GM12878 (cell line): ENCODE data around the gene ARHGEF17. TPM values are rescaled to one million over a fixed set of nuclear protein-coding genes. Genes with fewer than 3 reads are reported as not detected.

Experiments
- ATAC-seq: fragments of 200-7000 bp; cut with Tn5 transposase; 3 replicates; pipeline ENCODE4 v1.9.1; 2020; ENCODE audit warnings: mild to moderate bottlenecking, moderate library complexity
- BruUV-seq: library from RNA; stranded (reverse); fragments of 400-500 nt; replicated peaks from 2 replicates; lab custom pipeline; 2021; lab: Mats Ljungman, UMichigan
- CTCF ChIA-PET: fragments of 300-600 bp; sonication (Branson Sonifier 250); formaldehyde crosslinking; extraction: SDS; loops from one replicate; lab custom pipeline; 2021; ENCODE audit warnings: inconsistent platforms; lab: Yijun Ruan, JAX
- POLR2A ChIA-PET: fragments of 350-600 bp; formaldehyde crosslinking; extraction: SDS; loops from one replicate; lab custom pipeline; 2021; ENCODE audit warnings: inconsistent platforms; lab: Charles Lee
- RAD21 ChIA-PET: fragments of 300-600 bp; sonication (Branson Sonifier 250); formaldehyde crosslinking; loops from one replicate; lab custom pipeline; 2023; ENCODE audit warnings: antibody characterized with exemption; ENCODE audit not compliant: unreplicated experiment; lab: Charles Lee
- SMC1A ChIA-PET: fragments of 300-600 bp; sonication (Branson Sonifier 250); formaldehyde crosslinking; loops from one replicate; lab custom pipeline; 2023; ENCODE audit not compliant: unreplicated experiment, uncharacterized antibody; lab: Charles Lee
- DNase-seq: peaks from one replicate; pipeline ENCODE4 v3.0.0-alpha.2; 2011; ENCODE audit warnings: low read depth, low spot score
- FAIRE-seq: peaks from 3 replicates; lab custom pipeline; 2011; peaks lifted over from hg19 to GRCh38; lab: Jason Lieb, UNC
- H2AFZ ChIP-seq: 2 replicates; pipeline ENCODE4 v1.6.0; 2011; ENCODE audit warnings: low read depth, low read length, control low read depth; ENCODE audit not compliant: control insufficient read depth
- H3K27ac ChIP-seq: 2 replicates; pipeline ENCODE4 v1.5.1; 2011; ENCODE audit warnings: control low read depth; ENCODE audit not compliant: control insufficient read depth, insufficient read depth
- H3K27me3 ChIP-seq, 2 experiments: replicated peaks in 1 of 2; 2 replicates each; pipeline versions ENCODE4 v1.6.0 to v1.6.1; 2011; ENCODE audit warnings: low read length in 1 of 2; ENCODE audit not compliant: control insufficient read depth in 2 of 2, insufficient read depth in 2 of 2
- H3K36me3 ChIP-seq, 2 experiments: 2 replicates each; pipeline ENCODE4 v1.5.1; 2011; ENCODE audit warnings: low read length in 1 of 2; ENCODE audit not compliant: control insufficient read depth in 2 of 2, insufficient read depth in 2 of 2
- H3K4me1 ChIP-seq: 2 replicates; pipeline ENCODE4 v1.6.1; 2011; ENCODE audit warnings: mild to moderate bottlenecking, low read length, moderate library complexity, mixed read lengths; ENCODE audit not compliant: control insufficient read depth, insufficient read depth
- H3K4me2 ChIP-seq: 2 replicates; pipeline ENCODE4 v1.6.0; 2011; ENCODE audit warnings: control low read depth; ENCODE audit not compliant: control insufficient read depth, insufficient read depth
- H3K4me3 ChIP-seq: fragments of 200-600 bp; sonication (generic); 2 replicates; pipeline ENCODE4 v1.5.1; 2016
- H3K79me2 ChIP-seq: 2 replicates; pipeline ENCODE4 v1.6.0; 2011; ENCODE audit warnings: low read length; ENCODE audit not compliant: control insufficient read depth, insufficient read depth
- H3K9ac ChIP-seq: 2 replicates; pipeline ENCODE4 v1.8.0; 2011; ENCODE audit warnings: low read length, control low read depth, mixed read lengths; ENCODE audit not compliant: control insufficient read depth, insufficient read depth
- H3K9me3 ChIP-seq: replicated peaks from 3 replicates; pipeline ENCODE4 v1.5.1; 2011; ENCODE audit warnings: mild to moderate bottlenecking, low read length; ENCODE audit not compliant: control insufficient read depth, insufficient read depth
- H4K20me1 ChIP-seq: 2 replicates; pipeline ENCODE4 v1.6.0; 2011; ENCODE audit not compliant: control insufficient read depth, insufficient read depth
- NR2C1 ChIP-seq: fragments of 450-650 bp; IDR thresholded peaks from 2 replicates; pipeline ENCODE4 v1.6.1; 2017; ENCODE audit warnings: antibody characterized with exemption, mild to moderate bottlenecking, moderate library complexity
- NR2F1 ChIP-seq: fragments of 450-650 bp; conservative IDR thresholded peaks from 2 replicates; pipeline ENCODE4 v1.6.1; 2017; ENCODE audit warnings: mild to moderate bottlenecking
- POLR2A ChIP-seq: IDR thresholded peaks from 2 replicates; pipeline ENCODE4 v1.6.1; 2011; ENCODE audit warnings: low read depth, mild to moderate bottlenecking, low read length
- WGBS: methylation state at CpG from one replicate; pipeline ENCODE4 v1.1.6; 2016; ENCODE audit warnings: low lambda C conversion rate; ENCODE audit not compliant: insufficient replicate concordance, insufficient coverage; ENCODE audit errors: missing lambda C conversion rate; 5-methylcytosine and 5-hydroxymethylcytosine counted together
- in situ Hi-C: fragments of 300-500 bp; cut with MboI; formaldehyde crosslinking; loops from 9 replicates; pipeline ENCODE4 v1.14.3; 2018; ENCODE audit warnings: mixed read lengths
- intact Hi-C: fragments of 100-400 bp; cut with micrococcal nuclease; formaldehyde crosslinking; loops from one replicate; pipeline ENCODE4 v1.14.2; 2022; ENCODE audit not compliant: unreplicated experiment
- polyA plus RNA-seq, 11 experiments: library from polyadenylated mRNA; depleted of rRNA in 4 of 11; unstranded in 6 of 11; stranded (reverse) in 5 of 11; fragments of >200 nt; fragmentation: Nextera tagmentation in 4 of 11; fragmentation: Illumina TruSeq in 1 of 11; extraction: Ambion mirVana in 4 of 11; extraction: Trizol in 1 of 11; gene quantifications; 1 replicate in 1 of 11; 2 replicates in 10 of 11; pipeline versions ENCODE4 v1.2.1 to v1.2.3, GENCODE V29; 2011 to 2016; ENCODE audit warnings: inconsistent platforms in 2 of 11, missing spikeins in 2 of 11, low read depth in 1 of 11
- total RNA-seq, 4 experiments: library from RNA; depleted of rRNA in 3 of 4; stranded (reverse); fragments of >200 nt in 3 of 4; fragmentation: Illumina TruSeq in 1 of 4; extraction: Trizol in 1 of 4; gene quantifications; 2 replicates each; pipeline versions ENCODE4 v1.2.1 to v1.2.3, GENCODE V29; 2013 to 2021
- TF ChIP-seq, protein P1 (sequence below): IDR thresholded peaks from 2 replicates; pipeline ENCODE4 v1.6.1; 2012; ENCODE audit warnings: mild to moderate bottlenecking, low read depth, low read length

Gene ARHGEF17
- total and polyA plus RNA-seq, 10 of the 15 experiments (the other 5 are each of a cell fraction or from before 2014, with no cell fraction given): 0.15 to 11.0 (median 1.7) TPM

DNA sequence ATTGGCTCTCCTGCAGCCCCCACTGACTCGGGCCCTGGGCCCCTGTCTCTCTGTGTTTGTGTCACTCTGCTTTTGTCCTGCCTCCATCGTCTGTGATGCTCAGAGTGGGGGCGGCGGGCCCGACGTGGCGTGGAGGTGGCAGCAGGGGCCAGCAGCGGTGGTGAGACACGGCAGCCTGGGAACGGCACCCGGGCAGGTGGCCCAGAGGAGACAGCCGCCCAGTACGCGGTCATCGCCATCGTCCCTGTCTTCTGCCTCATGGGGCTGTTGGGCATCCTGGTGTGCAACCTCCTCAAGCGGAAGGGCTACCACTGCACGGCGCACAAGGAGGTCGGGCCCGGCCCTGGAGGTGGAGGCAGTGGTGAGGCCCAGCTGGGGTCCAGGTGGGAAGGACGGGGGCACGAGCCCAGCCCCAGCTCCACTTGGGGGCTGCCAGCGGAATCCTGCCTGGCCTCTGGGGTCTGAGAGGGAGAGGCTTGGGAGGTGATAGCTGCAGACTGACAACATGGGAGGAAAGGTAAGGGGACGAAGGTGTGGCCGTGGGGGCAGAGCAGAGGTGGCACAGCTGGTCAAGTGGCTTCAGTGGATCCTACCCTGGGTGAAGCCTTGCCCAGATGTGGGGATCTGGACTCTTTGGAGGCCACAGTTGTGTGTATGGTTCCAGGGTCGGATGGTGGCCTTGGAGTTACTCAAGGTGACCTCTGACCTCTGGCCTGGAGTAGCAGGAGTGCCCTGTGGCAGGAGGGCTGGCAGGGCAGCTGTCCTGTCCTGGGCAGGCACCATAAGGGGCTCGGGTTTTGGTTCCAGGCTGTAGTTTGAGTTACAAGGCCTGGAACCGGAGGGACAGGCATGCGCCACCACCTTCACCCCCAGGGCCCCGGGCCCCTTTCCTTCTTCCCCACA, 84.3 kb downstream of the ARHGEF17 start:
- peaks cover 16% of the 10 kb centered on the region for H3K4me1 ChIP-seq

More for the DNA sequence above, 84.3 kb downstream of the ARHGEF17 start:
- no peak overlapping the region for H3K27ac ChIP-seq
- intact Hi-C loops: loop anchor here (1.0 to 2.0 kb wide), 2 partner anchors 16 to 41 kb away; partner anchors contain the start of gene RELT
- H3K9ac ChIP-seq: no peak overlapping the region
- DNase-seq (no peak), ATAC-seq (no peak), FAIRE-seq (no peak)
- no TSS peak for BruUV-seq
- POLR2A ChIA-PET: interaction anchor here (0.9 kb wide), 1 partner anchor 18 kb away, joined by 3 read pairs; no protein-coding TSS in a partner anchor
- H3K4me3 ChIP-seq: no peak overlapping the region
- H3K9me3 ChIP-seq: no peaks in the 10 kb centered on the region
- peaks cover 23 to 75% of the 10 kb centered on the region in 2 experiments for H3K36me3 ChIP-seq
- CTCF ChIA-PET: interaction anchor here (0.6 to 25.6 kb wide), 16 partner anchors 8 to 721 kb away, joined by 3 to 400 read pairs (median 6); no protein-coding TSS in a partner anchor
- peaks cover 34% of the 10 kb centered on the region for H3K79me2 ChIP-seq
- H4K20me1 ChIP-seq: no peaks in the 10 kb centered on the region
- 82% methylated on average over 25 of the region's 31 CpGs for WGBS
- H3K27me3 ChIP-seq: no peaks in the 10 kb centered on the region
- TF ChIP-seq NR2F1 (peak; percentile 66), NR2C1 (peak; percentile 34; the same call in 1 of the 2 replicates), POLR2A (peak; percentile 55; the same call in 1 of the 2 replicates)
- TF ChIP-seq, protein P1, sequence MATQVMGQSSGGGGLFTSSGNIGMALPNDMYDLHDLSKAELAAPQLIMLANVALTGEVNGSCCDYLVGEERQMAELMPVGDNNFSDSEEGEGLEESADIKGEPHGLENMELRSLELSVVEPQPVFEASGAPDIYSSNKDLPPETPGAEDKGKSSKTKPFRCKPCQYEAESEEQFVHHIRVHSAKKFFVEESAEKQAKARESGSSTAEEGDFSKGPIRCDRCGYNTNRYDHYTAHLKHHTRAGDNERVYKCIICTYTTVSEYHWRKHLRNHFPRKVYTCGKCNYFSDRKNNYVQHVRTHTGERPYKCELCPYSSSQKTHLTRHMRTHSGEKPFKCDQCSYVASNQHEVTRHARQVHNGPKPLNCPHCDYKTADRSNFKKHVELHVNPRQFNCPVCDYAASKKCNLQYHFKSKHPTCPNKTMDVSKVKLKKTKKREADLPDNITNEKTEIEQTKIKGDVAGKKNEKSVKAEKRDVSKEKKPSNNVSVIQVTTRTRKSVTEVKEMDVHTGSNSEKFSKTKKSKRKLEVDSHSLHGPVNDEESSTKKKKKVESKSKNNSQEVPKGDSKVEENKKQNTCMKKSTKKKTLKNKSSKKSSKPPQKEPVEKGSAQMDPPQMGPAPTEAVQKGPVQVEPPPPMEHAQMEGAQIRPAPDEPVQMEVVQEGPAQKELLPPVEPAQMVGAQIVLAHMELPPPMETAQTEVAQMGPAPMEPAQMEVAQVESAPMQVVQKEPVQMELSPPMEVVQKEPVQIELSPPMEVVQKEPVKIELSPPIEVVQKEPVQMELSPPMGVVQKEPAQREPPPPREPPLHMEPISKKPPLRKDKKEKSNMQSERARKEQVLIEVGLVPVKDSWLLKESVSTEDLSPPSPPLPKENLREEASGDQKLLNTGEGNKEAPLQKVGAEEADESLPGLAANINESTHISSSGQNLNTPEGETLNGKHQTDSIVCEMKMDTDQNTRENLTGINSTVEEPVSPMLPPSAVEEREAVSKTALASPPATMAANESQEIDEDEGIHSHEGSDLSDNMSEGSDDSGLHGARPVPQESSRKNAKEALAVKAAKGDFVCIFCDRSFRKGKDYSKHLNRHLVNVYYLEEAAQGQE: no peak
- RAD21 ChIA-PET: interaction anchor here (0.7 to 2.3 kb wide), 13 partner anchors 7 to 269 kb away, joined by 3 to 71 read pairs (median 7); partner anchors contain the start of gene RELT
- H2AFZ ChIP-seq: no peak overlapping the region
- SMC1A ChIA-PET: interaction anchor here (0.7 to 2.7 kb wide), 10 partner anchors 8 to 269 kb away, joined by 3 to 44 read pairs (median 5); no protein-coding TSS in a partner anchor
- no peak overlapping the region for H3K4me2 ChIP-seq
- in situ Hi-C loops: no loop called here
